Endothelial cell of umbilical vein (primary cell): ENCODE data around the gene CNTN1. TPM values are rescaled to one million over a fixed set of nuclear protein-coding genes. Genes with fewer than 3 reads are reported as not detected.

ENCODE experiments used
- BruUV-seq: library from RNA; stranded (reverse); fragments of 400-500 nt; replicated peaks from 2 replicates; lab custom pipeline; 2021; lab: Mats Ljungman, UMichigan
- CTCF ChIA-PET: fragments of 300-600, 350-600 bp; sonication (Branson Sonifier 250); formaldehyde crosslinking; loops from one replicate; lab custom pipeline; 2021; ENCODE audit warnings: antibody characterized with exemption, inconsistent platforms; lab: Charles Lee
- POLR2A ChIA-PET: fragments of 300-600, 350-600 bp; sonication (Branson Sonifier 250); formaldehyde crosslinking; loops from one replicate; lab custom pipeline; 2021; ENCODE audit warnings: antibody characterized with exemption, inconsistent platforms; lab: Charles Lee
- DNase-seq: peaks from one replicate; pipeline ENCODE4 v3.0.0-alpha.2; 2011; ENCODE audit warnings: low read depth, low spot score
- FAIRE-seq: peaks from 2 replicates; lab custom pipeline; 2011; peaks lifted over from hg19 to GRCh38; lab: Jason Lieb, UNC
- H2AFZ ChIP-seq: 2 replicates; pipeline ENCODE4 v1.6.0; 2012; ENCODE audit warnings: low read depth, low read length, control low read depth, inconsistent platforms
- H3K27ac ChIP-seq: 2 replicates; pipeline ENCODE4 v1.5.1; 2011; ENCODE audit warnings: low read depth, mild to moderate bottlenecking, control low read depth, low read length, moderate library complexity; ENCODE audit not compliant: insufficient read depth
- H3K27me3 ChIP-seq, 2 experiments: 2 replicates each; pipeline versions ENCODE4 v1.6.0 to v1.6.1; 2011; ENCODE audit warnings: low read length in 2 of 2, mixed read lengths in 1 of 2; ENCODE audit not compliant: control insufficient read depth in 2 of 2, insufficient read depth in 2 of 2
- H3K36me3 ChIP-seq, 2 experiments: 2 replicates in 1 of 2; 3 replicates in 1 of 2; pipeline ENCODE4 v1.5.1; 2011; ENCODE audit warnings: low read length in 2 of 2, mild to moderate bottlenecking in 1 of 2, moderate library complexity in 1 of 2; ENCODE audit not compliant: control insufficient read depth in 2 of 2, insufficient read depth in 2 of 2; ENCODE audit errors: extremely low read depth in 1 of 2
- H3K4me1 ChIP-seq: 3 replicates; pipeline ENCODE4 v1.5.1; 2011; ENCODE audit warnings: mild to moderate bottlenecking, low read length; ENCODE audit not compliant: control insufficient read depth, insufficient read depth; ENCODE audit errors: extremely low read depth
- H3K4me2 ChIP-seq: 2 replicates; pipeline ENCODE4 v1.6.1; 2011; ENCODE audit warnings: low read length, control low read depth, mixed read lengths; ENCODE audit not compliant: insufficient read depth
- H3K4me3 ChIP-seq, 3 experiments: fragments of 200-600 bp in 1 of 3; sonication (generic), shearing (Covaris generic) in 1 of 3; replicated peaks in 1 of 3; 2 replicates each; pipeline ENCODE4 v1.5.1; 2011 to 2016; ENCODE audit warnings: control low read depth in 3 of 3, low read length in 3 of 3, mild to moderate bottlenecking in 2 of 3, inconsistent platforms in 1 of 3, low read depth in 1 of 3, moderate library complexity in 1 of 3; ENCODE audit not compliant: insufficient read depth in 1 of 3
- H3K79me2 ChIP-seq: 2 replicates; pipeline ENCODE4 v1.6.0; 2012; ENCODE audit warnings: low read length, inconsistent platforms; ENCODE audit not compliant: control insufficient read depth, insufficient read depth
- H3K9ac ChIP-seq: replicated peaks from 2 replicates; pipeline ENCODE3; 2011; ENCODE audit warnings: low read length, control low read depth; ENCODE audit not compliant: insufficient read depth; ENCODE audit errors: extremely low read depth
- H3K9me1 ChIP-seq: replicated peaks from 3 replicates; pipeline ENCODE4 v1.6.0; 2011; ENCODE audit warnings: mild to moderate bottlenecking, low read length; ENCODE audit not compliant: control insufficient read depth, insufficient read depth; ENCODE audit errors: extremely low read depth
- H3K9me3 ChIP-seq: replicated peaks from 2 replicates; pipeline ENCODE4 v1.5.1; 2012; ENCODE audit warnings: low read length, inconsistent platforms; ENCODE audit not compliant: control insufficient read depth, insufficient read depth
- H4K20me1 ChIP-seq: replicated peaks from 2 replicates; pipeline ENCODE3; 2011; ENCODE audit warnings: mild to moderate bottlenecking, low read length; ENCODE audit not compliant: control insufficient read depth, insufficient read depth; ENCODE audit errors: extremely low read depth
- EZH2 ChIP-seq: IDR thresholded peaks from 2 replicates; pipeline ENCODE4 v1.6.1; 2012; ENCODE audit warnings: borderline replicate concordance, low read depth, mild to moderate bottlenecking, moderate library complexity, low read length, inconsistent platforms; ENCODE audit not compliant: severe bottlenecking
- FOS ChIP-seq: IDR thresholded peaks from 2 replicates; pipeline ENCODE4 v1.6.1; 2011; ENCODE audit warnings: mild to moderate bottlenecking, low read length, moderate library complexity, borderline replicate concordance; ENCODE audit not compliant: insufficient read depth
- GATA2 ChIP-seq: IDR thresholded peaks from 2 replicates; pipeline ENCODE4 v1.7.0; 2011; ENCODE audit warnings: low read depth, mild to moderate bottlenecking, moderate library complexity, mixed read lengths, low read length; ENCODE audit not compliant: insufficient read length, insufficient read depth
- JUN ChIP-seq: IDR thresholded peaks from 2 replicates; pipeline ENCODE4 v1.6.1; 2011; ENCODE audit warnings: borderline replicate concordance, low read depth; ENCODE audit not compliant: insufficient read length, insufficient read depth
- MYC ChIP-seq: IDR thresholded peaks from one replicate; pipeline ENCODE4 v1.6.1; 2011; ENCODE audit warnings: mild to moderate bottlenecking, low read depth, low read length
- POLR2A ChIP-seq: IDR thresholded peaks from 2 replicates; pipeline ENCODE4 v1.6.1; 2012; ENCODE audit warnings: low read depth, mild to moderate bottlenecking, control low read depth, low read length
- POLR2AphosphoS5 ChIP-seq: IDR thresholded peaks from 2 replicates; pipeline ENCODE4 v1.6.1; 2012; ENCODE audit warnings: low read depth, mild to moderate bottlenecking, control low read depth, low read length, moderate library complexity; ENCODE audit not compliant: insufficient read depth
- dilution Hi-C: fragments of 300-500 bp; cut with MboI; formaldehyde crosslinking; loops from one replicate; pipeline ENCODE4 v1.15.0; 2019; ENCODE audit warnings: low sequenced_read_pairs; ENCODE audit not compliant: extremely low pct_ligation_motif_present
- intact Hi-C: fragments of 100-400 bp; cut with micrococcal nuclease; formaldehyde crosslinking; loops from one replicate; pipeline ENCODE4 v1.10.0; 2022
- polyA plus RNA-seq, 4 experiments: library from polyadenylated mRNA; depleted of rRNA in 3 of 4; stranded (reverse) in 3 of 4; unstranded in 1 of 4; fragments of >200 nt; gene quantifications; 2 replicates each; pipeline versions ENCODE4 v1.2.1 to v1.2.3, GENCODE V29; 2011 to 2012; ENCODE audit warnings: missing spikeins in 1 of 4
- total RNA-seq: library from RNA; stranded (reverse); gene quantifications from 2 replicates; pipeline ENCODE4 v1.2.3, GENCODE V29; 2021
- TF ChIP-seq, protein P1 (sequence below), 2 donors: IDR thresholded peaks; 1 replicate in 1 of 2; 2 replicates in 1 of 2; pipeline ENCODE4 v1.5.1; 2011; ENCODE audit warnings: low read length in 2 of 2, mild to moderate bottlenecking in 2 of 2, moderate library complexity in 2 of 2, control low read depth in 1 of 2, inconsistent platforms in 1 of 2, low read depth in 1 of 2; ENCODE audit not compliant: insufficient read depth in 1 of 2; ENCODE audit errors: extremely low read depth in 1 of 2
- TF ChIP-seq, protein P2 (sequence below): IDR thresholded peaks from 2 replicates; pipeline ENCODE4 v1.6.1; 2011; ENCODE audit not compliant: insufficient read depth, insufficient read length

The CNTN1 gene
- total and polyA plus RNA-seq, 2 donors (not counting 3 experiments of a cell fraction or from before 2014, with no cell fraction given): 0.07 TPM; not detected in 1

DNA sequence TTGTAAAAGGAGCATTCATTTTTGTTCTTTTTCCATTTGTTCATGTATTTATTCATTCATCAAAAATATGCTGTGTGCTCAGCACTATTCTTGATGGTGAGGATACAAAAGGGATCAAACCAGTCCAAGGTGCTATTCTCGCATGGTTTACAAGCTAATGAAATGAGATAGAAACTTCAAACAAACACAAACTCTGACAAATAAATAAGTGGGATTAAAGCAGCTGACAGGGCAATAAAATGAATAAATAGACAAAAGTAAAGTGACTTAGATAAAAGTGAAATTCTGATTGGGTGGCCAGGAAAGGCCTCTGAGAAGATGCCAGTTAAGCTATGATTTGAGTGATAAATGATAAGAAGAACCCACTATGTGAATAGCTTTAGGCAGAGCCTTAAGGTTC lies 333.9 kb downstream of the CNTN1 start:
- Histone ChIP-seq H3K27me3 (no peaks in the 10 kb centered on the region), H3K36me3 (no peaks in the 10 kb centered on the region), H2AFZ (no peak overlapping the region), H3K4me2 (no peak overlapping the region), H3K9me1 (no peaks in the 10 kb centered on the region), H3K4me3 (no peak overlapping the region), H3K27ac (no peak overlapping the region), H3K9me3 (no peaks in the 10 kb centered on the region), H3K9ac (no peak overlapping the region), H4K20me1 (no peaks in the 10 kb centered on the region), H3K79me2 (no peaks in the 10 kb centered on the region), H3K4me1 (no peaks in the 10 kb centered on the region)
- no peak for DNase-seq
- BruUV-seq: no TSS peak
- intact Hi-C loops (no loop called here), dilution Hi-C loops (no loop called here)
- FAIRE-seq: no peak
- POLR2A ChIA-PET: no interaction called here
- TF ChIP-seq, protein P1, sequence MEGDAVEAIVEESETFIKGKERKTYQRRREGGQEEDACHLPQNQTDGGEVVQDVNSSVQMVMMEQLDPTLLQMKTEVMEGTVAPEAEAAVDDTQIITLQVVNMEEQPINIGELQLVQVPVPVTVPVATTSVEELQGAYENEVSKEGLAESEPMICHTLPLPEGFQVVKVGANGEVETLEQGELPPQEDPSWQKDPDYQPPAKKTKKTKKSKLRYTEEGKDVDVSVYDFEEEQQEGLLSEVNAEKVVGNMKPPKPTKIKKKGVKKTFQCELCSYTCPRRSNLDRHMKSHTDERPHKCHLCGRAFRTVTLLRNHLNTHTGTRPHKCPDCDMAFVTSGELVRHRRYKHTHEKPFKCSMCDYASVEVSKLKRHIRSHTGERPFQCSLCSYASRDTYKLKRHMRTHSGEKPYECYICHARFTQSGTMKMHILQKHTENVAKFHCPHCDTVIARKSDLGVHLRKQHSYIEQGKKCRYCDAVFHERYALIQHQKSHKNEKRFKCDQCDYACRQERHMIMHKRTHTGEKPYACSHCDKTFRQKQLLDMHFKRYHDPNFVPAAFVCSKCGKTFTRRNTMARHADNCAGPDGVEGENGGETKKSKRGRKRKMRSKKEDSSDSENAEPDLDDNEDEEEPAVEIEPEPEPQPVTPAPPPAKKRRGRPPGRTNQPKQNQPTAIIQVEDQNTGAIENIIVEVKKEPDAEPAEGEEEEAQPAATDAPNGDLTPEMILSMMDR (IDR thresholded peaks at IDR 0.05; ENCODE audit: extremely low read depth in 1 of 2, insufficient read depth in 1 of 2, low read depth in 1 of 2, low read length in 2 of 2): no peak
- CTCF ChIA-PET: no interaction called here

DNA sequence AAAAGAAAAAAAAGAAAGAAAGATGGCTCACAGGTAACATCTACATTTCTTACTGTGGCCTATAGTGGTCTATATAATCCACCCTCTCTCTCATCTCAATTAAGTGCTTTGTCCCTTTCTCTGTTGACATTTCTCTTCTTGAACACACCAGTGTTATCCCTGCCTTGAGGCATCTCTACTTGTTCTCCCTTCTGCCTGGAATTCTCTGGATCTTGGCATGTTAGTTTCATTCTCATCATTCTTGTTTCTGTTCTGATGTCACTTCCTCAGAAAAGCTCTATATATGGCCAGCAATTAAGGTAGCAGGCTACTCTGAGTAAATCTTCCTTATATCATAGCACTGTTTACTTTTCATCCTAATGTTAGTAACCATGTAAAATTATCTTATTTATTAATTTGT lies 340.1 kb downstream of the CNTN1 start:
- H3K27ac ChIP-seq: no peak overlapping the region
- no peak for TF ChIP-seq MYC
- TF ChIP-seq, protein P2, sequence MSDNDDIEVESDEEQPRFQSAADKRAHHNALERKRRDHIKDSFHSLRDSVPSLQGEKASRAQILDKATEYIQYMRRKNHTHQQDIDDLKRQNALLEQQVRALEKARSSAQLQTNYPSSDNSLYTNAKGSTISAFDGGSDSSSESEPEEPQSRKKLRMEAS: no peak
- TF ChIP-seq, protein P1 (IDR thresholded peaks at IDR 0.05; ENCODE audit: extremely low read depth in 1 of 2, insufficient read depth in 1 of 2, low read depth in 1 of 2, low read length in 2 of 2): no peak
- no peak for TF ChIP-seq EZH2
- no peak for TF ChIP-seq GATA2
- TF ChIP-seq POLR2A: no peak
- TF ChIP-seq JUN: no peak
- no peak for TF ChIP-seq FOS
- no peak for TF ChIP-seq POLR2AphosphoS5
- H3K27me3 ChIP-seq: no peaks in the 10 kb centered on the region
- H3K79me2 ChIP-seq: no peaks in the 10 kb centered on the region
- CTCF ChIA-PET: interaction anchor here (0.8 kb wide), 1 partner anchor 62 kb away, joined by 3 read pairs; no protein-coding TSS in a partner anchor
- dilution Hi-C loops: no loop called here
- POLR2A ChIA-PET: no interaction called here
- BruUV-seq: no TSS peak
- H3K36me3 ChIP-seq: no peaks in the 10 kb centered on the region
- H2AFZ ChIP-seq: no peak overlapping the region
- no peaks in the 10 kb centered on the region for H3K4me1 ChIP-seq
- no peaks in the 10 kb centered on the region for H4K20me1 ChIP-seq
- H3K4me2 ChIP-seq: no peak overlapping the region
- FAIRE-seq (no peak), DNase-seq (no peak)
- no peak overlapping the region for H3K4me3 ChIP-seq
- no peaks in the 10 kb centered on the region for H3K9me1 ChIP-seq
- H3K9ac ChIP-seq: no peak overlapping the region
- intact Hi-C loops: no loop called here
- H3K9me3 ChIP-seq: no peaks in the 10 kb centered on the region
